GM12892 (cell line): ENCODE measurements around the gene GOLGA6L7.

Source experiments
- POLR2A ChIP-seq: IDR thresholded peaks from 2 replicates; pipeline ENCODE4 v1.6.1; 2011; ENCODE audit warnings: low read depth, low read length, control low read depth
- POLR2AphosphoS5 ChIP-seq: IDR thresholded peaks from 2 replicates; pipeline ENCODE4 v1.6.1; 2011; ENCODE audit warnings: low read depth, low read length, control low read depth
- TAF1 ChIP-seq: IDR thresholded peaks from 2 replicates; pipeline ENCODE4 v1.6.1; 2011; ENCODE audit warnings: low read depth, mild to moderate bottlenecking, control low read depth, low read length, borderline replicate concordance

DNA sequence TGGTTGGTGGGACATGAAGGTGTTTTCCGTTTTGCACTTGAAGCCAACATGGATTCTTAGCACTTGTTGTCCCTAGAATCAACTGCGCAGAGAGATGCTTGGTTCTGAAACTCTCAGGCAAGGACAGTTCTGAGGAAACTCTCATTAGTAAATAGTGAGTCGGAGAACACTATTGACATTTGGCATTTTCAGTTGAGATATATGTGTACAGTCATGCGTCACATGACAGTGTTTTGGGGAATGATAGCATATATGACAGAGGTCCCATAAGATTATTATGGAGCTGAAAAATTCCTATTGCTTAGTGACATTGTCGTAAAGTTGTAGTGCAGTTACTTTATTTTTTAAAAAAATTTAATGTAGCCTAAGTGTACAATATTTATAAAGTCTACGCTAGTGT lies 43.1 kb upstream of the GOLGA6L7 start:
- TF ChIP-seq POLR2A (no peak), TAF1 (no peak), POLR2AphosphoS5 (no peak)
